ENCODE data around the gene PHACTR1.
A peak's percentile ranks its signal among the peaks of the same experiment; 100 is the strongest.
"Not testable (repeated sequence)": the region's sequence is repeated elsewhere in the genome, so short reads cannot be mapped to it uniquely, and the experiment has no call there.

Gene PHACTR1

GRCh38 chr6:13234130-13234529, 517.6 kb downstream of the PHACTR1 start:
- DNase-seq, result no peak

- no peak for DNase-seq
Observed at GRCh38 chr6:13235339-13235738, 518.8 kb downstream of the PHACTR1 start.

DNA sequence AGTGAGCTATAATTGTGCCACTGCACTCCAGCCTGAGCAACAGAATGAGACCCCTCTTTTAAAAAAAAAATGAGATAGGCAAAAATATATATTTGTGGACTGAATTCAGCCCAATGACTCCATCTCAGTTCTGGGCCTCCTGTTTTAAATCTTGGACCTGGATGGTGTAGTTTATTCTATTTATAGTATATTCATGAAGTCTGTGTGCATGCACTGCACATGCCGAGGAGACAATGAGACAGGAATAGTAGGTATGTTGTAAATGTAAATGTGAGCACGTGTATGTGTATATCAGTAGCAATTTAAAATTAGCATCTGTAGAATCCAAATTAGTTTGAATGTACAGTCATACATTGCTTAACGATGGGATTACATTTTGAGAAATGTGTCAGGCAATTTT, 520.8 kb downstream of the PHACTR1 start:
- DNase-seq, result no peak

DNA sequence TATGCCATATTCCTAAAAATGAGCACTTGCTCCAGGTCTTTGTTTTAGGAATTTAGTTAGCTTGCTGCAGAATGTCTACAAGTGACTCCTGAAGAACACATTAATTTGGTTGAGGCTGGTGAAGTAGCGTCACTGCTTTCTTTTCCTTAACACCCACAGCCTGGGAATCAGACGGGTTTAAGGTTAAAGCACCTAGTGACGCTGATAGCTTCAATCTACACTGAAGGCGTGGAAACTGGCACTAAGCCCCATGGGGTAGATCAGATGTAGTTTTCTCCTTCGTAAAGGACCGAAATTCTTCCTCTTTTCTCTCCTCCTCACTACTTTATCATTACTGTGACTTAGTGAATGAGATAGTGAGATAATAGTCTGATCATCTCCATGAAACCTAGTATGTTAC, 521.5 kb downstream of the PHACTR1 start:
- DNase-seq, result no peak

GRCh38 chr6:13238640-13239216, 522.2 kb downstream of the PHACTR1 start:
- DNase-seq, result no peak

- DNase-seq, result no peak
Observed at GRCh38 chr6:13239530-13240455, 523.2 kb downstream of the PHACTR1 start.

GRCh38 chr6:13241364-13241763, 524.8 kb downstream of the PHACTR1 start:
- no peak for DNase-seq

DNA sequence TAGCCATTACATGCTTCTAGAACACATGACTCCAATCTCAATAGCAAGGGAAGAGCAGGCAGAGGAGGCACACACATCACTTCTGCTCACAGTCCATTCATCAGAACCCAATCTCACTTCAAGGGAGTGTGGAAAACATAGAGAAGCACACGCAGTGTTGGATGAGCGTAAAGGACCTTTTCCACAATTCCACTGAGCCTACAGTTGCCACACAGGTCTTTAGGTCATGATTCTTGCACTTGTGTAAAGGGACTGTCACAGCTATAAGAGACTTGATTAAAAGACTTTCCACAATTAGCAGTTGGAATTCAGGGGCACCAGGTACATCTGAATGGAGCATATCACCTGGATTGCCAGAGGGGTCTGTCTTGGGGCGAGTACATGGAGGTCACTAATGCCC, 525.6 kb downstream of the PHACTR1 start:
- DNase-seq, result no peak

DNA sequence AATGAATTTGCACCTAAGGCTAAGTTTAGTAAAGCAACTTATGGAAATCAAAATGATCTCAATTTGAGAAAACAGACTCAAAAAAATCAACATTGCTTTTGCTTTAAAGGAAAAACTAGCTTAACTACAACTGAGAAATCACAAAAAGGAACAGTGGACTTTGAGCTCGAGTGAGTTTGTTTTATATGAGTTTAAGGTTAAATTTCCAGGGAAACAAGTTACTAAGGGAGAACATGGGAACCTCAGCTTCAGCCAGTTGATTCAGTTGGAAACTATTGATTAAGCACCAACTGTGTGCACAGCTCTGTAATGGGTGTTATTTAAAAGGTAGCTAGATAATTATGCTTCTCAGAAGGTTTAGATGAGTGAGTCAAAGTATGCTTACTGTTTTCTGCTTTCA, 526.0 kb downstream of the PHACTR1 start:
- DNase-seq, result no peak

GRCh38 chr6:13243033-13243432, 526.5 kb downstream of the PHACTR1 start:
- DNase-seq, result no peak

DNA sequence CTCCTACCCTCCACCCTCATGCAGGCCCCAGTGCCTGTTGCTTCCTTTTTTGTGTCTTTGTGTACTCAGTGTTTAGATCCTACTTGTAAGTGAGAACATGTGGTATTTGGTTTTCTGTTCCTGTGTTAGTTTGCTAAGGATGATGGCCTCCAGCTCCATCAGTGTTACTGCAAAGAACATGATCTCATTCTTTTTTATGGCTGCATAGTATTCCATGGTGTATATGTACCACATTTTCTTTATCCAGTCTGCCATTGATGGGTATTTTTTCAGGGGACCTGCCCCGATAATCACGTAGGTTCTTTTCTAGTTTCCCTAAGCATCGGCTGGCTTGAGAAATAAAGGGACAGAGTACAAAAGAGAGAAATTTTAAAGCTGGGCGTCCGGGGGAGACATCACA, 527.2 kb downstream of the PHACTR1 start:
- not testable (repeated sequence) for DNase-seq

DNA sequence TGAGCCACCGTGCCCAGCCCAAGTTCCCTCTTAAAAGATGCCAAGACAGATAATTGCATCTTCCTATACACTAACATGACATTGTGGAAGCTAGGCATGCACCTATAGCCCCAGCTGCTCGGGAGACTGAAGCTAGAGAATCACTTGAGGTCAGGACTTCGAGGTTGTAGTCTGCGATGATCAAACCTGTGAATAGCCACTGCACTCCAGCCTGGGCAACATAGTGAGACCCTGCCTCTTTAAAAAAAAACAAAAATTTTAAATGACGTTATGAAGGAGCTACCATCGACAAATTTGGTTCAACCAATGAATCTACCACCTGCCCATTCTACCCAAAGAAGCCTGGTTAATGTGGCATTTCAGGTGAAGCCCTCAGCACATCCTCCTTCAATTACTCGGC, 531.1 kb downstream of the PHACTR1 start:
- DNase-seq, result no peak

DNA sequence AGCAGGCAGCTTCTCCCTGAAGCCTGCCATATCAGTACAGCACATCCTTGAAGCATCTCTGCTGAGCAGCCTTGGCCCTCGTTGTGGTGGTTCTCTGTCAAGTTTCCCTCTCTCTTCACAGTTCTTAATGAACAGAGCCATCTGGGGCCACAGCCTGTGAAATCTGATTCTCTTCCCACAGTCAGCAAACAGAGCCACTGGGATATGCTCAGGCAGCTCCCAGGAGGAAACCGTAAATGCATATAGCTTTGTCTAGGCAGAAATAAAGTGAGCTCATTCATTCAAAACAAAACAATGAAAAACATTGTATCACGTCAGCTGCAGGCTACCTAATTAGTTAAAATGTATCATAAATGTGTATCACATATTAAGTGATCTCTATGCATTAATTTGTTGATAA, 531.5 kb downstream of the PHACTR1 start:
- DNase-seq, result peak in 15 of 58 donors; percentile 2 to 54 (median 16)

GRCh38 chr6:13248584-13248985, 532.0 kb downstream of the PHACTR1 start:
- peak in 3 of 58 donors; percentile 5 to 26 (median 5) for DNase-seq

DNA sequence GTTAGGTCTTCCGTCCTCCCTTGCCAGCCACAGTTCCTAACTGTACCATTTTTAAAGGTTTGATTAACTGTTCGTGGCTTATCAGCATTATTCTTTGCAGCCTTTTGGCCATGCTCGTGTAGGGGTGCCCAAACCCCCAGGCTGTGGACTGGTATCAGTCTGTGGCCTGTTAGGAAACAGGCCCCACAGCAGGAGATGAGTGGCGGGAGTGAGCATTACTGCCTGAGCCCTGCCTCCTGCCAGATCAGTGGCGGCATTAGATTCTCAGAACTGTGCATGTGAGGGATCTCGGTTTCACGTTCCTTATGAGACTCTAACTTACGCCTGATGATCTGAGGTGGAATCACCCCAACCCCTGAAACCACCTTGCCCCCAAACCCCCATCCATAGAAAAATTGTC, 532.4 kb downstream of the PHACTR1 start:
- no peak for DNase-seq

- no peak for DNase-seq
Observed at GRCh38 chr6:13249817-13250216, 533.2 kb downstream of the PHACTR1 start.

- no peak for DNase-seq
Observed at GRCh38 chr6:13250703-13251102, 534.1 kb downstream of the PHACTR1 start.

GRCh38 chr6:13251242-13251641, 534.7 kb downstream of the PHACTR1 start:
- no peak for DNase-seq

GRCh38 chr6:13252790-13253189, 536.2 kb downstream of the PHACTR1 start:
- DNase-seq, result no peak

DNA sequence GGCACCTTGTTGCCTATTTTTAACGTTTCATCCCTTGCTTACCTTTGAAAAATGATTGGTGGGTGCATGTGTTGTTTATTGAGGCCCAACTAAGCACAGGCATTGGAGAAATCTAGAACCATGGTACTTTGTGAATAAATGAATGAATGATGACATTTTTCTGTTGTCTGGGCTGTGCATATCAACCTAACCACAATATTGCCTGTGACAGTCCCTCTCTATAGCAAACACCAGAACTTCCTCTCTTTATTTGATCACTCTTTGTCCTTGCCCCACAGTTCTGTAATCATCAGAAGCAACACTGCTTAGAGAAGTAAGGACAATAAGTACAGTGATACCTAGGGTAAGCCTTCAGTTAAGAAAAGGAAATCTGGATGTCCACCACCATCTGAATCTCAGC, 536.7 kb downstream of the PHACTR1 start:
- DNase-seq, result no peak

- DNase-seq, result no peak
Observed at GRCh38 chr6:13256266-13257001, 539.9 kb downstream of the PHACTR1 start.

DNA sequence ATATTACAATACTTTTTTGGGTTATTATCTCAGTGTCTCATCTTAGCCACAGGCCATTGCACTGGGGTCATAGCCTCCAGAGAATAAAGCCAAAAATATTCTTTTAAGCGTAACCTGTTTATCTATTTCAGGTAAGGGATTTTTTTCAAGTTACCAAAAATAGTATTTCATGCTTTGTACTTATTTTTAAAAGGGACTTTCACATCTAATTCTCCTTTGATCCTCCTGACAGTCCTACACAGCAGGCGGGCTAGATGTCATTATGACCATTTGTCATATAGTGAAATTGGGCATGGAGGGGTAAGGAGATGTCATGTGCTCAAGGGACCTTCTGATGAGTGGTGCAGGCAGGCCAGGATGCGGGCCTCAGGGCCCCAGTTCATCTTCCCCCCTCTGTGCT, 542.8 kb downstream of the PHACTR1 start:
- DNase-seq, result no peak

Data from anterior cingulate cortex (tissue), 58 donors.